ENCODE data around the gene SHISAL1. TPM values are rescaled to one million over a fixed set of nuclear protein-coding genes. Genes with fewer than 3 reads are reported as not detected.

Gene SHISAL1
- total RNA-seq, 1 donor from 2014 or later, result 7.6 TPM

DNA sequence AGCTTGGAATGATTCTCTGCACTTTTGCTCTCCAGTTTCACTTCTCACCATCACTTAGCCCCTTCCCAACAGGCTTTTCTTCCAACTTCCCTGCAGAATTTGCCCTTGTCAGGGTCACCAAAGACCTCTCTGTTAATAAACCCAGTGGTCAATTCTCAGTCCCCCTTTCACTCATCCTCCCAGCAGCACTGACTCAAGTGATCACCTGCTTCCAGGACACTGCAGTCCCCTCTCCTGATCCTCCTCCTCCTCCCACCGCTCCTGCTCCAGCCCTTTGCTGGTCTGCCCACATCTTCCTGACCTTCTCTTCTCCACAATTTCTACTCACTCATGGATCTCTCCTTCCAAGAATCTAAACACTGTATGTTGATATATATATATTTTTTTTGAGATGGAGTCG, 57.9 kb downstream of the SHISAL1 start:
- H3K27me3 ChIP-seq, result no peaks in the 10 kb centered on the region
- H3K4me3 ChIP-seq, result no peak overlapping the region
- intact Hi-C loops (cut with DNase I), result no loop called here
- TF ChIP-seq POLR2A (IDR thresholded peaks at IDR 0.05) (no peak), POLR2AphosphoS5 (IDR thresholded peaks at IDR 0.05; ENCODE audit: insufficient read depth in 1 of 2, low read depth in 1 of 2) (no peak)
- TF ChIP-seq, protein P1, sequence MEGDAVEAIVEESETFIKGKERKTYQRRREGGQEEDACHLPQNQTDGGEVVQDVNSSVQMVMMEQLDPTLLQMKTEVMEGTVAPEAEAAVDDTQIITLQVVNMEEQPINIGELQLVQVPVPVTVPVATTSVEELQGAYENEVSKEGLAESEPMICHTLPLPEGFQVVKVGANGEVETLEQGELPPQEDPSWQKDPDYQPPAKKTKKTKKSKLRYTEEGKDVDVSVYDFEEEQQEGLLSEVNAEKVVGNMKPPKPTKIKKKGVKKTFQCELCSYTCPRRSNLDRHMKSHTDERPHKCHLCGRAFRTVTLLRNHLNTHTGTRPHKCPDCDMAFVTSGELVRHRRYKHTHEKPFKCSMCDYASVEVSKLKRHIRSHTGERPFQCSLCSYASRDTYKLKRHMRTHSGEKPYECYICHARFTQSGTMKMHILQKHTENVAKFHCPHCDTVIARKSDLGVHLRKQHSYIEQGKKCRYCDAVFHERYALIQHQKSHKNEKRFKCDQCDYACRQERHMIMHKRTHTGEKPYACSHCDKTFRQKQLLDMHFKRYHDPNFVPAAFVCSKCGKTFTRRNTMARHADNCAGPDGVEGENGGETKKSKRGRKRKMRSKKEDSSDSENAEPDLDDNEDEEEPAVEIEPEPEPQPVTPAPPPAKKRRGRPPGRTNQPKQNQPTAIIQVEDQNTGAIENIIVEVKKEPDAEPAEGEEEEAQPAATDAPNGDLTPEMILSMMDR (IDR thresholded peaks at IDR 0.05), result no peak
- peak in 1 of 2 donors; percentile 72 for DNase-seq (ENCODE audit: extremely low spot score in 2 of 2)
- no peaks in the 10 kb centered on the region for H3K4me1 ChIP-seq
- H3K9me3 ChIP-seq, result no peaks in the 10 kb centered on the region
- H3K27ac ChIP-seq, result no peak overlapping the region
- H3K36me3 ChIP-seq, result no peaks in the 10 kb centered on the region

DNA sequence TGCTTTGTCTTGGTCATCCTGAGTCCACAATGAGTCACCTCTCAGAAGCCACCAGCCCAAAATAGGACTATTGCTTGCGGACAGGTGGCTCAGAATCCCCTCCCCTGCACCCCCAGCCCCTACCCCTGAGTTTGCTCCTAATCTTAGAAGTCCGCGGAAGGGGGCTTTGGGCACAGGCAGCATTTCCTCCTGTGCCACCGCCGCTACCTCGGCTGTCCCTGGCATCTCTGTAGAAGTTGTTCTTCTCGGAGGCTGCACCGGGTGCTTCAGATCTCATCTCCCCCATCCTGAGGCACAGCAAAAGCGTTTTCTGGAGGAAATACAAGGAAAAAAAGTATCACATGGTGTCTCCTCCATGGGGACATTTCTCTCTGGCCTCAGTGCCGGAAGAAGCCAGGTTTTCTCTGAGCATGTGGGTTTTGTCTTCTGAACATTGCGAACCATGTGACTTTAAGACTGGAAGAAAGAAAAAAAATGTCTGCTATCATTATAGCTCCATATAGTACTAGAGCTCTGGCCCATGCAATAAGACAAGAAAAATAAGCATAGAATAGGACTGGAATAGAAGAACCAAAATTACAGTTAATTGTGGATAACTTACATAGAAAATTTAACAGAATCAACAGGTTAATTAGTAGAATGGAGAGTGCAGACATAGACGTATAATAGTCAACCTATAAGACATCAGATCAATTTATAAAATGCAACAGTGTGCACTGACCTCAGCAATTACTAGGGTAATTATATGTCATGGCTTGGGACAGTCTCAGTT, 63.2 kb downstream of the SHISAL1 start:
- H3K9me3 ChIP-seq, result no peaks in the 10 kb centered on the region
- no peak for TF ChIP-seq POLR2A (IDR thresholded peaks at IDR 0.05)
- TF ChIP-seq, protein P1 (IDR thresholded peaks at IDR 0.05), result no peak
- no peak for TF ChIP-seq POLR2AphosphoS5 (IDR thresholded peaks at IDR 0.05; ENCODE audit: insufficient read depth in 1 of 2, low read depth in 1 of 2)
- H3K36me3 ChIP-seq, result peaks cover 0 to 5% of the 10 kb centered on the region in 2 donors
- H3K4me3 ChIP-seq, result no peak overlapping the region
- H3K4me1 ChIP-seq, result no peaks in the 10 kb centered on the region
- intact Hi-C loops (cut with DNase I), result no loop called here
- no peak for DNase-seq (ENCODE audit: extremely low spot score in 2 of 2)
- H3K27me3 ChIP-seq, result no peaks in the 10 kb centered on the region
- H3K27ac ChIP-seq, result no peak overlapping the region

DNA sequence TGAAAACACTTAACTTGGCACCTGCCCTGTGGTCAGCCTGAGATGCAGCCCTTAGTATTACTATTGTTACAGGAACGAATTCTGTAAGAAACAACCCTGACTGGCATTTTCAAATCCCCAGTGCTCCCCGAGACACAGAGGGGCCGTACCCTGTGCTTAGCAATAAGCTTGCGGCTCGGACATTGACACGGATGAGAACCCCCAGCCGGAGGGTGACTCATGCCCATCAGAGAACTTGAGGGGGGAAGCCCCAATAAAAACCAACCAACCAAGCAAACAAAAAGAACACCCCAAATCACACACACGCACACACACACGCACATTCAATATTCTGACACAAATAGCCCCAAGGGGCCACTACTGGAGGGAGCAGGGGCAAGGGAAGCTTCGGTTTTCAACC, 63.8 kb downstream of the SHISAL1 start:
- no peak for DNase-seq (ENCODE audit: extremely low spot score in 2 of 2)
- Histone ChIP-seq H3K9me3 (no peaks in the 10 kb centered on the region), H3K27me3 (no peaks in the 10 kb centered on the region), H3K4me3 (no peak overlapping the region), H3K27ac (no peak overlapping the region), H3K4me1 (no peaks in the 10 kb centered on the region), H3K36me3 (peaks cover 0 to 5% of the 10 kb centered on the region in 2 donors)
- TF ChIP-seq POLR2AphosphoS5 (IDR thresholded peaks at IDR 0.05; ENCODE audit: insufficient read depth in 1 of 2, low read depth in 1 of 2) (no peak), POLR2A (IDR thresholded peaks at IDR 0.05) (no peak)
- TF ChIP-seq, protein P1 (IDR thresholded peaks at IDR 0.05), result no peak
- intact Hi-C loops (cut with DNase I), result no loop called here

DNA sequence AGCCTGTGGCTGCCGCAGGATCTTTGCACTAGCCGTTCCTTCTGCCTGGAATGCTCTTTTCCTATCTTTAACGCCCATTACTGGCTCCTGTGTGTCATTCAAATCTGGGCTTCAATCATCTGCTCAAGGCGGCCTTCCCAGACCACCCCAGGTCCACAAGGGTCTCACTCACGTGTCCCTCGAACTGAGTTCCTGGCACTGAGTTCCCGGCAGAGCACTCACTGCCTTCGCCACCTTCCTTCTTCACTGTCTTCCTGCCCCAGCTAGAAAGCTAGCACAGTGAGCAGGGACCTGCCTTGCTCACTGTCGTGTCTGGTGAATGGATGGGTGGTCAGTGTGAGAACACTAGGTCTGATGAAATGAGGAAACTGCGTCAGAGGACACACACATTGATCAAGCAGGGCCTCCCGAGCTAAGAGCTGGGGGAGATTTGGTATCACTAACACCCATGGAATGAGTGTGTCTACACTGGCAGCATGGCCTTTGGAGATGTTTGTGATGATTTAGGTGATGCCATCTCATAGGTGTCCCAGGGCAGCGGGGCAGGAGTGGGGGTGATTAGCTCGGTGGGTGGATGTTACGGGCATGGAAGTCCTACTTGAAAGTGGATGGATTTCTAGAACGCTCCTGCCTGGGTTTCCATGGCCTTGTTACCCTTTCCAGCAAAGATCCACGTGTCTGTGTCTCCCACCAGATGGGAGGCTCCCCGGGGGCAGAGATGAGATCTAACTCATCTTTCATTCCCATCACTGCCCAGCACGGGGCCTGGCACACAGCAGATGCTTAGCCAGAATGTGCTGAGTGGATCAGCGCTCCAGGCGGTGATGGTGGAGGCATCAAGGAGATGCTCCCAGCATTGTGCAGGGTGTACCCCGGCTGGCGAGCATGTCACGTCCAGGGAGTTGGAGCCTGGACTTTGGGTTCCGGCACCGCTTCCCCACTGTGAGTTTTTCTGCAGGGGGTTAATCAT, 64.5 kb downstream of the SHISAL1 start:
- no peak for TF ChIP-seq POLR2A (IDR thresholded peaks at IDR 0.05)
- TF ChIP-seq POLR2AphosphoS5 (IDR thresholded peaks at IDR 0.05; ENCODE audit: insufficient read depth in 1 of 2, low read depth in 1 of 2), result no peak
- TF ChIP-seq, protein P1 (IDR thresholded peaks at IDR 0.05), result no peak
- no peaks in the 10 kb centered on the region for H3K4me1 ChIP-seq
- H3K9me3 ChIP-seq, result no peaks in the 10 kb centered on the region
- H3K27me3 ChIP-seq, result no peaks in the 10 kb centered on the region
- intact Hi-C loops (cut with DNase I), result no loop called here
- no peak overlapping the region for H3K4me3 ChIP-seq
- DNase-seq (ENCODE audit: extremely low spot score in 2 of 2), result peak in 1 of 2 donors; percentile 67
- H3K27ac ChIP-seq, result no peak overlapping the region
- H3K36me3 ChIP-seq, result peaks cover 0 to 5% of the 10 kb centered on the region in 2 donors
